HG03460 (cell line): ENCODE data around the gene MBD3L4.
A peak's percentile ranks its signal among the peaks of the same experiment; 100 is the strongest.
"Not testable (repeated sequence)": the region's sequence is repeated elsewhere in the genome, so short reads cannot be mapped to it uniquely, and the experiment has no call there.

Experiments
- ATAC-seq: cut with Tn5 transposase; IDR thresholded peaks from one replicate; pipeline ENCODE4 v1.9.1; 2021; ENCODE audit not compliant: unreplicated experiment

MBD3L4 gene

DNA sequence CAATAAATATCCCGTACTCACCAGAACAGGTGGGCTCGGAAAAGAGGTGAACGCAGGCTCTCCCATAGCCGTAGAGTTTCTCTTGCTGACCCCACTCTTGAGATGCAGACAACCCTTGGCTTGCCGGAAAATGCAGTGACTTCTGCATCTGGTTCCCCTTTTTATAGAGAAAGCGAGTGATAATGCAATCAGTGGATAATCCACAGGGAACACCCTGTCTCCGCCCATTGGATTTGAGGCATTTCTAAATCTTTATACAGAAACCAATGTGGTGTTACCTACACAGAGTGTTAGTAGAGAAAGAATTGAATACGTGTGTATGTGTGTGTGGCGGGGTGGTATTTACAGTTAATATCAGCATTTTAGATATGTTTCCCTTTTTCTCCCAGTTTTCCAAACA is at the start of gene MBD3L4:
MBD3L4 (minus strand) TSS at position 101 of the 400 bp plus-strand sequence; CDS start at position 66, 35 bp downstream.
- not testable (repeated sequence) for ATAC-seq

DNA sequence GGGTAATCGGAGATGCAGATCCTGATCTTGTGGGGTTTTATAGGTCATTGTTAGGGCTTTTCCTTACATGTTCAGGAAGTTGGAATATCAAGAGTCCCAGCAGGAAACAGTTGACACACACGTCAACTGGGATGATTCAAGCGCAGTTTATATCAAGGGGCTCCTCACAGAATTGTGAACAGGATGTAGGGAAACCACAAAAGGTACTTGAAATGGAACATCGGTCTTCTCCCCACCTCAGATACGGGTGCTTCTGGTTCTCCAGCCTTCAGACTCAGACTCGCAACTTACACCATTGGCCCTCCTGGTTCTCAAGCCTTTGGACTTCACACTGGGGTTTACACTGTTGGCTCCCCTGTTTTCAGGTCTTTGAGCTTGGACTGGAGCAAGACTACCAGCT is 49.0 kb upstream of the MBD3L4 start:
- ATAC-seq, result no peak

DNA sequence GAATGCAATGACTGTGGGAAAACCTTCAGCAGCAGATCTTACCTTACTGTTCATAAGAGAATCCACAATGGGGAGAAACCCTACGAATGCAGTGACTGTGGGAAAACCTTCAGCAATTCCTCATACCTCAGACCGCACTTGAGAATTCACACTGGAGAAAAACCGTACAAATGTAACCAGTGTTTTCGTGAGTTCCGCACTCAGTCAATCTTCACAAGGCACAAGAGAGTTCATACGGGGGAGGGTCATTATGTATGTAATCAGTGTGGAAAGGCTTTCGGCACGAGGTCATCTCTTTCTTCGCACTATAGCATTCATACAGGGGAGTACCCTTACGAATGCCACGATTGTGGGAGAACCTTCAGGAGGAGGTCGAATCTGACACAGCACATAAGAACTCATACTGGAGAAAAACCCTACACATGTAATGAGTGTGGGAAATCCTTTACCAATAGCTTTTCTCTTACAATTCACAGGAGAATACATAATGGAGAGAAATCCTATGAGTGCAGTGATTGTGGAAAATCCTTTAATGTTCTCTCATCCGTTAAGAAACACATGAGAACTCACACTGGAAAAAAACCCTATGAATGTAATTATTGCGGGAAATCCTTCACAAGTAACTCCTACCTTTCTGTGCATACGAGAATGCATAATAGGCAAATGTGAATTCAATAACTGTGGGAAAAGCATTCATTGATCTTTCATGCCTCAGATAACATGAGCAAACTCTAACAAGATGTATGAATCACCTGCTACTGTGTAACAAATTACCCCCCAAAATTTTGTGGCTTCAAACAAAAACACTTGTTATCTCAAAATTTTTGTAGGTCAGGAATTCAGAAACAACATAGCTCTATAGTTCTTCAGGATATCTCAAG is 43.3 kb upstream of the MBD3L4 start:
- ATAC-seq, result no peak

DNA sequence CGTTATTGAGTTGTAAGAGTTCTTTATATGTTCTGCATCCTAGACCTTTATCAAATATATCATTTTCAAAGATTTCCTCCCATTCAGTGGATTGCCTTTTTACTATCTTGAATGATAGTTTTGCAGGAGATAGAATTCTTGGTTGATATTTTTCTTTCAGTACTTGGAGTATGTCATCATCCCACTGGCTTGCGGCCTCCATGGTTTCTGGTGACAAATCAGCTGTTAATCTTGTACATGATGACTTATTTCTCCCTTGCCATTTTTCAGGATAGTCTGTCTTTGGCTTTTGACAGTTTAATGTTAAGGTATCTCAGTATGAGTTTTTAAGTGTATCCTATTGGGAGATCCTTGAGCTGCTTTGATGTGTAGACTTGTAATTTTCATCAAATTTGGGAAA is 38.0 kb upstream of the MBD3L4 start:
- no peak for ATAC-seq

DNA sequence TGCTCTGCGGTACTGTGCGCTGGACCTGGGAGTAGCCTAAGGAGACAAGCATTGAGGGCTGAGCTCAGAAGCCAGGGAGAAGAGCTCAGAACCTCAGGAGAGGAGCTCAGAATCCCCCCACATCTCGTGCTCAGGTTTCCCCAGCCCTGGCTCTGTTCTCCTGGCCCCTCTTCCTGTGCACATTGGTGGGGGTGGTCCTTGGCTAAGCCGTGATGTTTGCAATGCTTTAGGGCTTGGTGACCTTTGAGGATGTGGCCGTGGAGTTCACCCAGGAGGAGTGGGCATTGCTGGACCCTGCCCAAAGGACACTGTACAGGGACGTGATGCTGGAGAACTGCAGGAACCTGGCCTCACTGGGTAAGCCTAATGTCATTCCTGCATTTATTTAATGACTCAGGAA is 36.2 kb upstream of the MBD3L4 start:
- ATAC-seq, result no peak

DNA sequence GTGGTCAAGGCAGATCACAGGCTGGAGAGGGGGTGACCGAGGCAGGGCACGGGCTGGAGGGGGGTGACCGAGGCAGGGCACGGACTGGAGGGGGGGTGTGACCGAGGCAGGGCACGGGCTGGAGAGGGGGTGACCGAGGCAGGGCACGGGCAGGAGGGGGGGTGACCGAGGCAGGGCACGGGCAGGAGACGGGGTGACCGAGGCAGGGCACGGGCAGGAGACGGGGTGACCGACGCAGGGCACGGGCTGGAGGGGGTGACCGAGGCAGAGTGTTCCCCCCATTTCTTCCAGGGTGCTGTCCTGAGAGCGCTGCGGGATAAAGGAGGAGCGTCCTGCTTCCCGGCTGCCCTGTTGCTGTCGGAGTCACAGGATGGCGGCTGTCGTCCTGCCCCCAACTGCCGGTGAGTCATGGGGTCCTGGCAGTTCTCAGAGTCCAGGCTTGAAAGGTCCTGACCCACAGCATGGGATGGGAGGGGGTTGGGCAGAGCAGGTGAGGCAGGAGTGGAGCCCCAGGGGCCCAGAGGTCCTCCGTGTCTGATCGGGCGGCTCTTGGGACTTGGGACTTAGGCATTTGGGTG is 34.8 kb upstream of the MBD3L4 start:
- no peak for ATAC-seq

DNA sequence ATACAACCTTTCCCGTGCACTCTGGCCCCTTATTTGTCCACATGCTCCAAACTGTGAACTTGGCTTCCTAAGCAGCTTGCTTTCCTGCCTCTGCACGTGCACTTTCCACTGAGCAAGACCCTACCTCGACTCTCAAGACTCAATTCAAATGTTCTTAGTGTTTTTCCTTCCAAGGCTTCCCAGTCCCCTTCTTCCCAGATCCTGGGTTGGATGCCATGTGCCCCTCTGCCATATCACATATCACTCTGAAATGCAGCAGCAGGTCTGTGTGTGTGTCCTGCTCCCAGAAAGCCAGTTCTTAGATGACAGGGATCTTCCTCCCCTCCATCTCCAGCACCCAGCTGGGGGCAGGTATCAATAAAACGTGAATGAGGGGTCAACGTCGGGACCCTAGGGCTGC is 32.6 kb upstream of the MBD3L4 start:
- no peak for ATAC-seq

DNA sequence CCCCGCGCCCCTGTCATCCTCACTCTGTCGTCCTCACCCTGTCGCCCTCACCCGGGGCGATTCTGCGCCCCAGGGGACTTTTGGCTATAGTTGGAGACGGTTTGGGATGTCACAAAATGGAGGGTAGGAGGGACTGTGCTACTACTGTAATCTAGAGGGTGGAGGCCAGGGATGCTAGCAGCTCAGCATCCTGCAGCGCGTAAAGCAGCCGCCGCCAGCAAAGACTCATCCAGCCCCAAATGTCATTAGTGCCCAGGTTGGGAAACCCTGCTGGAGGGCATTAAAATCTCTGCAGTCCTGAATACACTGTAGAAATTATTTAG is 29.9 kb upstream of the MBD3L4 start:
- ATAC-seq, result no peak

DNA sequence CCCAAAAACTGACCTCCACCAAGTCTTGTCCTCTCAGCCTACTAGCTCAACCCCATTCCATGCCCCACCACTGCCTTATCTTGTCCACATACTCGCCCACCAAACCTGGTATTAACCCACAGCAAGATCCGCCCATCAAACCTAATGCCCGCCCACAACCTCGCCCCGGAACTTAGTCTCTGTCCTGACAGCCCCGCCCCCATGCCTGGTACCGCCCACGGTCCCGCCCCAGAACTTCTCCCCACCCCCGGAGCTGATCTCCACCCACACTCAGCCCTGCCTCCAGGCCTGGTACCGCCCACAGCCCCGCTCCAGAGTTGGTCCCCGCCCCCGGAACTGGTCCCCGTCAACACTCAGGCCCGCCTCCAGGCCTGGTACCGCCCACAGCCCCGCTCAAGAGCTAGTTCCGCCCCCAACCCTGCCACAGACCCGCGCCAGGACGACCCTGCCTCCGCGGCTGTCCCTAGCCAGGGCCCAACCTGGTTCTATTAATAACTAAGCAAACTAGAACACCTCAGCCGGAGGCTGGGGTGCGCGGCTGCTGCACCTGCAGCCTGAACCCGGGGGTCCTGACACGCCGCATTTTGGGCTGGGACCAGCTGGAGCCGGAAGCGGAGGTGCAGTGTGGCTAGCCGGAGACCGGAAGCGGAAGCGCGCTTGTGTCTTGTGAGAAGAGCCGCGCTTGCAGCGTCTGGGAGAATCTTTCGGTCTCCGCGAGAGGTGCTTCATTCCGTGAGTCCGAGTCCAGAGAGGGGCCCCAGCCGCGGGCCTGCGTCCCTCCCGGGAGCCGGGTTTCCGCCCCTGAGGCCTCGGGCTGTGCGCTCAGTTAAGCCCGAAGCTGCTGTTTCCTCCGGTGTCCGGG is 29.3 kb upstream of the MBD3L4 start, which contains the start of gene ZNF557:
ZNF557 (plus strand) TSS at position 662 of the 862 bp plus-strand sequence. CDS start 5,372 bp downstream, outside the sequence.
- peak; percentile 93 for ATAC-seq

DNA sequence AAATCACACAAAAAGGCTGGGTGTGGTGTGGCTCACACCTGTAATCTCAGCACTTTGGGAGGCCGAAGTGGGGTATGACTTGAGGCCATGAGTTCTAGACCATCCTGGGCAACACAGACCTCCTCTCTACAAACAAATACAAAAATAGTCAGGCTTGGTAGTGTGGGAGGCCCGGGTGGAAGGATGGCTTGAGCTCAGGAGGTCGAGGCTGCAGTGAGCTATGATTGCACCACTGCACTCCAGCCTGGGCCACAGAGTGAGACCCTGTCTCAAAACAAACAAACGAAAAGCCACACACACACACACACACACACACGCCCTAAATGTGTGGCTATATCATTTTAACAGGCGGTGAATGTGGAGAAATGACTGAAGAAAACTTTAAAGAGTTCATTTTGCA is 28.6 kb upstream of the MBD3L4 start:
- no peak for ATAC-seq

DNA sequence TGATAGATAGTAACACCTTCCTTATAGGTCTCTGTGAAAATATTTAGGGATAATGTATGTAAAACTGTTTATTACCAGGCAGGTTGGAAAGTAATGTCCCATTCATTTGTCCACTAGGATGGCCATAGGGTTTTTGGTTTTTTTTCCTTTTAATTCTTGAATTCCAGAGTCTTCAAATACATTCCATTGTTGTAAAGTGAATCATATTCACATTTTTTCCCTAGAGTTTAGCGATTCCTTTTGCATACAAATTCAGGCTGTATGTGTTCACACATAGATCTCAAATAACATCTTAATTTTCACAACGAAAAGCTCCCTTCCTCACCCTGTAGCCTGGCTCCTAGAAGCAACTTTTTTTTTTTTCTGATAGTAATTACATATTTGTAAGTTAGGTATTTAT is 27.7 kb upstream of the MBD3L4 start:
- no peak for ATAC-seq

DNA sequence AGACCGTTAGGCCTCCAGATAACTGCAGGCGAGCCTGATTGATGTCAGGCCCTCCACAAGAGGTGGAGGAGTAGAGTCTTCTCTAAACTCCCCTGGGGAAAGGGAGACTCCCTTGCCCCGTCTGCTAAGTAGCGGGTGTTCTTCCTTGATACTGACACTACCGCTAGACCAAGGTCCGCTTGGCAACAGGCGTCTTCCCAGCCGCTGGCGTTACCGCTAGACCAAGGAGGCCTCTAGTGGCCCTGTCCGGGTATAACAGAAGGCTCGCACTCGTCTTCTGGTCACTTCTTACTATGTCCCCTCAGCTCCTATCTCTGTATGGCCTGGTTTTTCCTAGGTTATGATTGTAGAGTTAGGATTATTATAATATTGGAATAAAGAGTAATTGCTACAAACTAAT is 27.1 kb upstream of the MBD3L4 start:
- ATAC-seq, result not testable (repeated sequence)

DNA sequence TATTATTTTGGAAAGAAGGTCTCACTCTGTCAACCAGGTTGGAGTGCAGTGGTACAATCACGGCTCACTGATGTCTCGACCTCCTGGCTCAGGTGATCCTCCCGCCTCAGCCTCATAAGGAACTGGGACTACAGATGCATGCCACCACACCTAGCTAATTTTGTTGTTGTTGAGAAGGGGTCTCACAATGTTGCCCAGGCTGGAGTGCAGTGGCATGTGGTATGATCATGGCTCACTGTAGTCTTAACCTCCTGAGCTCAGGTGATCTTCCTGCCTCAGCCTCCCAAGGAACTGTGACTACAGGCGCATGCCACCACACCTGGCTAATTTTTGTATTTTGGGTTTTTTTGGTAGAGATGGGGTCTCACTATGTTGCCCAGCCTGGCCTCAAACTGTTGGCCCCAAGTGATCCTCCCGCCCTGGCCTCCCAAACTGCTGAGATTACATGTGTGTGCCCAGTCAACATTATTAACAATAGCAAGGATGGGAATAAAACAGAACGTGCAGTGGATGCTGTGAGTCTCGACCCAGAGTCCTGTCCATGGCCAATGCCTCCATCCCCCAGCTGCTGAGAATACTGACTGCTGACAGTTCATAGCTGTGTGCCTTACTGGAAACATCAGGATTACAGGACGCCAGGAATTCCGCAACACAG is 23.9 kb upstream of the MBD3L4 start:
- ATAC-seq, result no peak

DNA sequence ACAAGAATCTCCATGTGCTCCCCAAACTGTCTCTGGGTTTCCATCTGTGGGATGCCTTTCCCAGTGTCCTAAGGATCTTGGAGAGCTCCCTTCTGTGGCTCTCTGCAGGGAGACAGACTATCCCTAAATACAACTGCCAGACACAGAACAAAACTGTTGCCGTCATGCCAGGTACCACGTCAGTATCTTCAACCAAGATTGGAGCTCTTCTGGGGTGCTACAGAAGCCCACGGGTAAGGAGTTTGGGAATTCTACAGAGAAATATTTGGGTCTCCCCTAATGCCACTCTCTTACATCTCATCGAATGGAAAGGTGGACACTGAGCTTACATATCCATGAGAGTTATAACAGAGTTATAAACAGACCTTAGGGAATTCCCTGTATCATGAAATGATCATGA is 23.4 kb upstream of the MBD3L4 start:
- no peak for ATAC-seq

DNA sequence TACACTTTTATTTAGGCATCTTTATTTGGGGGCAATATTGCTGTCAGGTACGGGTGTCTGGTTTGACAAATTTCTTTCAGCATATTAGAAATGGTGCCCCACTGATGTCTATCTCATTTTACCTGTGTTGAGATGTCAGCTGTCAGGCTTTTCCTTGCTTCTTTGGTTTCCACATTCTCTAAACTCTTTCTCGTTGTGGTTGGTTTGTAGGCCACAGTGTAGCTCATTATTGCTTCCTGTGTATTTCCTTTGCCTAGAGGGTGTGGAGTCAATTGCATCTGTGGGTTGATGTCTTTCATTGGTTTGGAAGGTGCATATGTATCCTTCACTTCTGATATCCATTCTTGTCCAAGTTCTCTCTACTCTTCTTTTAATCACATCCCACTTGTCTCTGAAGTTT is 20.0 kb upstream of the MBD3L4 start:
- not testable (repeated sequence) for ATAC-seq

DNA sequence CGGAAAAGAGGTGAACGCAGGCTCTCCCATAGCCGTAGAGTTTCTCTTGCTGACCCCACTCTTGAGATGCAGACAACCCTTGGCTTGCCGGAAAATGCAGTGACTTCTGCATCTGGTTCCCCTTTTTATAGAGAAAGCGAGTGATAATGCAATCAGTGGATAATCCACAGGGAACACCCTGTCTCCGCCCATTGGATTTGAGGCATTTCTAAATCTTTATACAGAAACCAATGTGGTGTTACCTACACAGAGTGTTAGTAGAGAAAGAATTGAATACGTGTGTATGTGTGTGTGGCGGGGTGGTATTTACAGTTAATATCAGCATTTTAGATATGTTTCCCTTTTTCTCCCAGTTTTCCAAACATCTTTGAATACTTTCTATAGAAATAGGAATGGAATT is 18.6 kb upstream of the MBD3L4 start, which contains the start of gene MBD3L3:
MBD3L3 (minus strand) TSS at position 101 of the 400 bp plus-strand sequence; CDS start at position 30, 71 bp downstream.
- ATAC-seq, result not testable (repeated sequence)

DNA sequence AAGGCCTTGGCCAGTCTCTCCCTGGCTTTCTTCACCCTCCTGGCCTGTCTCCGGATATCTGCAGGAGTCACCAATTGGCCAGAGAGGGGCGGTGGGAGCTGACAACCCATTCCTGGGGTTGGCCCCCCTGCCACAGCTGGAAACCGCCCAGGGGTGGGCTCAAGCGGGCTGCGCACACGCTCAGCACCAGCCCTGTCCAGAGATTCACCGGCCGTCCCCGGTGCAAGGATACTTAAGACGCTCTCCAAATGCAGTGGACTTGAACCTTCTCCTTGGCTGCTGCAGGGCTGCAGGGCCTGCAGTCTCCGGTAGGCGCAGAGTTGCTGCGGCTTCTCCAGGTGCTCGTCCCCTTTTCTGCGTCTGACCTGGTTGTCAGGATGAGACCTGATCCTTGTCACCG is 16.4 kb upstream of the MBD3L4 start:
- ATAC-seq, result not testable (repeated sequence)

DNA sequence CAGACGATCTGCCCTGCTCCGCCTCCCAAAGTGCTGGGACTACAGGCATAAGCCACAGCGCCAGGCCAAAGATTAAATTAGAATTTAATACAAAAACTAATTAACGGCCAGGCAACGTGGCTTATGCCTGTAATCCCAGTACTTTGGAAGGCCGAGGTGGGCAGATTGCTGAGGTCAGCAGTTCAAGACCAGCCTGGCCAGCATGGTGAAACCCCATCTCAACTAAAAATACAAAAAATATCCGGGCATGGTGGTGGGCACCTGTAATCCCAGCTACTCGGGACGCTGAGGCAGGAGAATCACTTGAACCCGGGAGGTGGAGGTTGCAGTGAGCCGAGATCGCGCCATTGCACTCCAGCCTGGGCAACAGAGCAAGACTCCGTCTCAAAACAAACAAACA is 15.7 kb upstream of the MBD3L4 start:
- not testable (repeated sequence) for ATAC-seq

DNA sequence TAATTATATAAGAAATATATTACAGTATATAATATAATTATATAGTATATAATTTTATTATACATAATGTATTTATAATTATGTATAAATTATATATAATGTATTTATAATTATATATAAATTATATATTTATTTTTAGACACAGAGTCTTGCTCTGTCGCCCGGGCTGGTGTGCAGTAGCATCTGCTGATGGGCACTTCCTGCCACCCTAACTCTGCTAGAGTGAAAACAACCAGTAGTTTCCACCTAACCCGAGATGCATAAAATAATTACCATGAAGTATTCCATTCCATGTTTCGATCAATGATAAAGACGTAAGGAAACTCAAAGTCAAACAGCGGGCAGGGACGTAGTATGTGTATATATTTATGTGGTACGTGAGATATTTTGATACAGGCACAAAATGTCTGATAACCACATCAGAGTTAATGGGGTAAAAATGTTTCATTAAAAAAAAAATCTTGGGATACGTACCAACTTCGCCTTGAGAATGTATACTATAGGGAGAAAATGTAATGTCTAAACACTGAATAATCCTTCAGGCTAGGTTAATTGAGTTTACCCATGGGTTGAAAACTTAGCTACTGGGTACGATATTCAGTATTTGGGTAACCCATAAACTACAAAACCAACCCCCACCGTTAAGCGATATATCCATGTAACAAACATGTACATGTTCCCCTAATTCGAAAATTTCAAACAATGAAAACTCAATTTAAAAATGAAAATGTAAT is 14.8 kb upstream of the MBD3L4 start:
- ATAC-seq, result not testable (repeated sequence)

DNA sequence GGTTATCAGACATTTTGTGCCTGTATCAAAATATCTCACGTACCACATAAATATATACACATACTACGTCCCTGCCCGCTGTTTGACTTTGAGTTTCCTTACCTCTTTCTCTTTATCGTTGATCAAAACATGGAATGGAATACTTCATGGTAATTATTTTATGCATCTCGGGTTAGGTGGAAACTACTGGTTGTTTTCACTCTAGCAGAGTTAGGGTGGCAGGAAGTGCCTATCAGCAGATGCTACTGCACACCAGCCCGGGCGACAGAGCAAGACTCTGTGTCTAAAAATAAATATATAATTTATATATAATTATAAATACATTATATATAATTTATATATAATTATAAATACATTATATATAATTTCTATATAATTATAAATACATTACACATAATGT is 12.9 kb upstream of the MBD3L4 start:
- not testable (repeated sequence) for ATAC-seq
